Measurements from ENCODE around the gene FOXO3. TPM values are rescaled to one million over a fixed set of nuclear protein-coding genes. Genes with fewer than 3 reads are reported as not detected.

The FOXO3 gene
- total and polyA plus RNA-seq, 2 of the 8 experiments (the other 6 are each of a cell fraction or from before 2014, with no cell fraction given): 13.1 to 19.3 TPM

DNA sequence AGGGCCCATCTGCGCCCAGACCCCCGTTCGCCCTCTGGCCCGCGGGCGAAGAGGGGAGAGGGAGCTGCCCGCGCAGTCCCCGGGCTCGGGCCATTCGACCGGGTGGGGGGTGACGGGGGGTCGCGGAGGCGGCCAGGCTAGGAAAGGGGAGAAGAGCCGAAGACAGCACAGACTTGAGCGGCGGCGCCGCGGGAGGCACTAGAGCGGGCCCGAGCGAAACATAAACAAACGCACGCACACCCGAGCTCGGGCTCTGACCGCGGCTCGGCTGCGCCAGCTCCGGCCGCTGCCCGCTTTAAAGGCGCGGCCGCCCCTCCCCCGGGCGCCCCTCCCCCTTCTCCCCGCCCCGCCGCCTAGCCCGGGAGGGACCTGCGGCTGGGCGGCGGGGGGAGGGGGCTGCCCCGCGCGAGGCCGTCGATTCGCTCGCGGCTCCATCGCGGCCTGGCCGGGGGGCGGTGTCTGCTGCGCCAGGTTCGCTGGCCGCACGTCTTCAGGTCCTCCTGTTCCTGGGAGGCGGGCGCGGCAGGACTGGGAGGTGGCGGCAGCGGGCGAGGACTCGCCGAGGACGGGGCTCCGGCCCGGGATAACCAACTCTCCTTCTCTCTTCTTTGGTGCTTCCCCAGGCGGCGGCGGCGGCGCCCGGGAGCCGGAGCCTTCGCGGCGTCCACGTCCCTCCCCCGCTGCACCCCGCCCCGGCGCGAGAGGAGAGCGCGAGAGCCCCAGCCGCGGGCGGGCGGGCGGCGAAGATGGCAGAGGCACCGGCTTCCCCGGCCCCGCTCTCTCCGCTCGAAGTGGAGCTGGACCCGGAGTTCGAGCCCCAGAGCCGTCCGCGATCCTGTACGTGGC lies at the start of gene FOXO3 (continued):
- TF ChIP-seq, protein P1, sequence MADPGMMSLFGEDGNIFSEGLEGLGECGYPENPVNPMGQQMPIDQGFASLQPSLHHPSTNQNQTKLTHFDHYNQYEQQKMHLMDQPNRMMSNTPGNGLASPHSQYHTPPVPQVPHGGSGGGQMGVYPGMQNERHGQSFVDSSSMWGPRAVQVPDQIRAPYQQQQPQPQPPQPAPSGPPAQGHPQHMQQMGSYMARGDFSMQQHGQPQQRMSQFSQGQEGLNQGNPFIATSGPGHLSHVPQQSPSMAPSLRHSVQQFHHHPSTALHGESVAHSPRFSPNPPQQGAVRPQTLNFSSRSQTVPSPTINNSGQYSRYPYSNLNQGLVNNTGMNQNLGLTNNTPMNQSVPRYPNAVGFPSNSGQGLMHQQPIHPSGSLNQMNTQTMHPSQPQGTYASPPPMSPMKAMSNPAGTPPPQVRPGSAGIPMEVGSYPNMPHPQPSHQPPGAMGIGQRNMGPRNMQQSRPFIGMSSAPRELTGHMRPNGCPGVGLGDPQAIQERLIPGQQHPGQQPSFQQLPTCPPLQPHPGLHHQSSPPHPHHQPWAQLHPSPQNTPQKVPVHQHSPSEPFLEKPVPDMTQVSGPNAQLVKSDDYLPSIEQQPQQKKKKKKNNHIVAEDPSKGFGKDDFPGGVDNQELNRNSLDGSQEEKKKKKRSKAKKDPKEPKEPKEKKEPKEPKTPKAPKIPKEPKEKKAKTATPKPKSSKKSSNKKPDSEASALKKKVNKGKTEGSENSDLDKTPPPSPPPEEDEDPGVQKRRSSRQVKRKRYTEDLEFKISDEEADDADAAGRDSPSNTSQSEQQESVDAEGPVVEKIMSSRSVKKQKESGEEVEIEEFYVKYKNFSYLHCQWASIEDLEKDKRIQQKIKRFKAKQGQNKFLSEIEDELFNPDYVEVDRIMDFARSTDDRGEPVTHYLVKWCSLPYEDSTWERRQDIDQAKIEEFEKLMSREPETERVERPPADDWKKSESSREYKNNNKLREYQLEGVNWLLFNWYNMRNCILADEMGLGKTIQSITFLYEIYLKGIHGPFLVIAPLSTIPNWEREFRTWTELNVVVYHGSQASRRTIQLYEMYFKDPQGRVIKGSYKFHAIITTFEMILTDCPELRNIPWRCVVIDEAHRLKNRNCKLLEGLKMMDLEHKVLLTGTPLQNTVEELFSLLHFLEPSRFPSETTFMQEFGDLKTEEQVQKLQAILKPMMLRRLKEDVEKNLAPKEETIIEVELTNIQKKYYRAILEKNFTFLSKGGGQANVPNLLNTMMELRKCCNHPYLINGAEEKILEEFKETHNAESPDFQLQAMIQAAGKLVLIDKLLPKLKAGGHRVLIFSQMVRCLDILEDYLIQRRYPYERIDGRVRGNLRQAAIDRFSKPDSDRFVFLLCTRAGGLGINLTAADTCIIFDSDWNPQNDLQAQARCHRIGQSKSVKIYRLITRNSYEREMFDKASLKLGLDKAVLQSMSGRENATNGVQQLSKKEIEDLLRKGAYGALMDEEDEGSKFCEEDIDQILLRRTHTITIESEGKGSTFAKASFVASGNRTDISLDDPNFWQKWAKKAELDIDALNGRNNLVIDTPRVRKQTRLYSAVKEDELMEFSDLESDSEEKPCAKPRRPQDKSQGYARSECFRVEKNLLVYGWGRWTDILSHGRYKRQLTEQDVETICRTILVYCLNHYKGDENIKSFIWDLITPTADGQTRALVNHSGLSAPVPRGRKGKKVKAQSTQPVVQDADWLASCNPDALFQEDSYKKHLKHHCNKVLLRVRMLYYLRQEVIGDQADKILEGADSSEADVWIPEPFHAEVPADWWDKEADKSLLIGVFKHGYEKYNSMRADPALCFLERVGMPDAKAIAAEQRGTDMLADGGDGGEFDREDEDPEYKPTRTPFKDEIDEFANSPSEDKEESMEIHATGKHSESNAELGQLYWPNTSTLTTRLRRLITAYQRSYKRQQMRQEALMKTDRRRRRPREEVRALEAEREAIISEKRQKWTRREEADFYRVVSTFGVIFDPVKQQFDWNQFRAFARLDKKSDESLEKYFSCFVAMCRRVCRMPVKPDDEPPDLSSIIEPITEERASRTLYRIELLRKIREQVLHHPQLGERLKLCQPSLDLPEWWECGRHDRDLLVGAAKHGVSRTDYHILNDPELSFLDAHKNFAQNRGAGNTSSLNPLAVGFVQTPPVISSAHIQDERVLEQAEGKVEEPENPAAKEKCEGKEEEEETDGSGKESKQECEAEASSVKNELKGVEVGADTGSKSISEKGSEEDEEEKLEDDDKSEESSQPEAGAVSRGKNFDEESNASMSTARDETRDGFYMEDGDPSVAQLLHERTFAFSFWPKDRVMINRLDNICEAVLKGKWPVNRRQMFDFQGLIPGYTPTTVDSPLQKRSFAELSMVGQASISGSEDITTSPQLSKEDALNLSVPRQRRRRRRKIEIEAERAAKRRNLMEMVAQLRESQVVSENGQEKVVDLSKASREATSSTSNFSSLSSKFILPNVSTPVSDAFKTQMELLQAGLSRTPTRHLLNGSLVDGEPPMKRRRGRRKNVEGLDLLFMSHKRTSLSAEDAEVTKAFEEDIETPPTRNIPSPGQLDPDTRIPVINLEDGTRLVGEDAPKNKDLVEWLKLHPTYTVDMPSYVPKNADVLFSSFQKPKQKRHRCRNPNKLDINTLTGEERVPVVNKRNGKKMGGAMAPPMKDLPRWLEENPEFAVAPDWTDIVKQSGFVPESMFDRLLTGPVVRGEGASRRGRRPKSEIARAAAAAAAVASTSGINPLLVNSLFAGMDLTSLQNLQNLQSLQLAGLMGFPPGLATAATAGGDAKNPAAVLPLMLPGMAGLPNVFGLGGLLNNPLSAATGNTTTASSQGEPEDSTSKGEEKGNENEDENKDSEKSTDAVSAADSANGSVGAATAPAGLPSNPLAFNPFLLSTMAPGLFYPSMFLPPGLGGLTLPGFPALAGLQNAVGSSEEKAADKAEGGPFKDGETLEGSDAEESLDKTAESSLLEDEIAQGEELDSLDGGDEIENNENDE (IDR thresholded peaks at IDR 0.05; ENCODE audit: insufficient replicate concordance, low read length): no peak
- TF ChIP-seq CEBPB (IDR thresholded peaks at IDR 0.05; ENCODE audit: low read depth, low read length) (no peak), POLR2A (IDR thresholded peaks at IDR 0.05; ENCODE audit: control extremely low read depth in 1 of 2, low read depth in 2 of 2, low read length in 2 of 2) (peak; percentile 70 to 85), PHF8 (conservative IDR thresholded peaks at IDR 0.05; ENCODE audit: low read depth, low read length) (0 out of 2 replicates have a peak, but pooled peaks have one; percentile 66), TBP (IDR thresholded peaks at IDR 0.05; ENCODE audit: low read depth, low read length) (peak; percentile 72; the same call in 1 of the 2 replicates), POLR2AphosphoS5 (IDR thresholded peaks at IDR 0.05; ENCODE audit: low read depth, low read length) (peak; percentile 59; the same call in 1 of the 2 replicates), ASH2L (IDR thresholded peaks at IDR 0.05; ENCODE audit: low read length) (peak; percentile 90), SP1 (IDR thresholded peaks at IDR 0.05; ENCODE audit: low read depth, low read length) (0 out of 2 replicates have a peak, but pooled peaks have one; percentile 23)
- TF ChIP-seq, protein P2, sequence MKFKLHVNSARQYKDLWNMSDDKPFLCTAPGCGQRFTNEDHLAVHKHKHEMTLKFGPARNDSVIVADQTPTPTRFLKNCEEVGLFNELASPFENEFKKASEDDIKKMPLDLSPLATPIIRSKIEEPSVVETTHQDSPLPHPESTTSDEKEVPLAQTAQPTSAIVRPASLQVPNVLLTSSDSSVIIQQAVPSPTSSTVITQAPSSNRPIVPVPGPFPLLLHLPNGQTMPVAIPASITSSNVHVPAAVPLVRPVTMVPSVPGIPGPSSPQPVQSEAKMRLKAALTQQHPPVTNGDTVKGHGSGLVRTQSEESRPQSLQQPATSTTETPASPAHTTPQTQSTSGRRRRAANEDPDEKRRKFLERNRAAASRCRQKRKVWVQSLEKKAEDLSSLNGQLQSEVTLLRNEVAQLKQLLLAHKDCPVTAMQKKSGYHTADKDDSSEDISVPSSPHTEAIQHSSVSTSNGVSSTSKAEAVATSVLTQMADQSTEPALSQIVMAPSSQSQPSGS (IDR thresholded peaks at IDR 0.05; ENCODE audit: low read length): peak; percentile 23; the same call in 1 of the 2 replicates
